GM19463 (cell line): ENCODE measurements around the gene PPM1F.

Source experiments
- ATAC-seq: cut with Tn5 transposase; IDR thresholded peaks from one replicate; pipeline ENCODE4 v1.9.1; 2021; ENCODE audit warnings: mild to moderate bottlenecking, moderate library complexity; ENCODE audit not compliant: unreplicated experiment

Gene PPM1F

GRCh38 chr22:21961127-21961867, 8.6 kb upstream of the PPM1F start:
- no peak for ATAC-seq

DNA sequence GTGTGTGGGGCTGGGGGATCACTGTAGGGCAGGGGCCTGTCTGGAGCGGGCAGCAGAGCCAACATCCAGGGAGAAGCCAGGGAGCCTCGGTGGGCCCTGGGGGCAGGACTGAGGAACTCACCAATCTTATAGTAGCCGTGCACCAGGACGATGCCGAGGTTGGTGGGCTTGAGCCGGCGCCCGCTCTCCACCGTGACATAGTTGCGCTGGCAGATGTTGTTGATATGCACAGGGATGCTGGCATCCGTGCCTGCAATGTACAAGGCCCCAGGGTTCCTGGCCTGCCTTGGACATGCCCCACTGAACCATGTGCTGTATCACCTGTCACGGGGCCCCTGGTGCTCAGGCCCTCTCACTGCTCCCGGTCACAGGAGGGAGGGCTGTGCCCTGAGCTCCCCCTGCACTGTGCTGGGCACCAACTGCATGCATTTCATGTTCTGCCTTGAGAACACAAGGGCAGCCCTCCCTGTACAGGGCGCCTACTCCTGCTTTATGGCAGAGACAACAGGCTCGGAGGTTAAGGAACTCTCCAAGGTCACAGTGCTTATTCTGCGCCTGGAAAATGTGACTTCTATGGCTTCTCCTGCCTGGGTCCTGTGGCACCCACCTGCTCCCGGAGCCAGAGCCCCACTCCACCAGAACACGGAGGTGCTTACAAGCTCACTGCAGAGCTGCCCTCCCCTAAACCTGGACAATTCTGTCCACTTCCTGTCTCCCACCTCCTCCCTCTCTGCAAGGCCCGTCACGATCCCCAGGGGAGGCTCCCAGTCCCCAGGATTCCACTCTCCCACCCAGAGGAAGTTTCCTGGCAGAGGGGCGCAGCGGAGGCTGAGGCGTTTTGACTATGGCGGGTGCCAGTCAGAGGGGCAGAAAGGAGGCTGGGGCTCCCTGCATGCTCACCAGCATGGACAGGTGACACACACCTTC, 7.8 kb upstream of the PPM1F start:
- ATAC-seq: no peak

DNA sequence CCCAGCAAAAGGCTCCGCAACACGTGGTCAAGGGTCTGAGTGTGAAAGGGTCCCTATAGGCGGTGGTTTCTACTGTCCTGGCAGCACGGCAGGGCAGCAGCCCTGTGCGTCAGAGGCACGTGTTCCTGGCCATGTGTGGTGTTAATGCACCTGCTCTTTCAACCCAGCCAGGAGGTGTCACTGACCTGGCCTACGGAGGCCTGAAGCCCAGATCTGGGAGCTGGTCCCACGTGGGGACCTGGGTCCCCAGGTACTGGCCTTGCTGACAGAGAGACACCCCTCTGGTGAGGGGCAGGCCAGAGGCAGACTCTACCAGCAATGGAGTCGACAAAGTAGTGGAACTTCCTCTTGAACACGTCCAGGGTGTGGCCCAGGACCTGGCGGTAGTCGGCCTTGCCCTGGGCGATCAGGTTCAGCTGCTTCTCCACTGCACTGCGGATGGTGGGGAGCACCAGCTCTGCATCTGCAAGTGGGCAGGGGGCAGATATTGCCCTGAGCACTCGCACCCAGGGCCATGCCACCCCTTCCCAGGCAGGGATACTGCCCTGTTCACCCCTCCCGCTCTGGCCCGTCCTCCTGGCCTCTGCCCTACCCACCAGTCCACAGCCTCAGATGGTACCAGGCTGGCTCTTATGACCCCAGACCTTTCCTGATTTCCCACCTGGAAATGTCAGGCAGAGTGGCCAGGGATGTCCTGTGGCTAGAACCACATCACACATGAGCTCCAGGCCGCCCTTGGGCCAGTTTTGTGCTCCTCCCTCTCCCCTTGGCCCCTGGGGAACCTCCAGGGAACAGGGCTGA, 6.8 kb upstream of the PPM1F start:
- no peak for ATAC-seq

DNA sequence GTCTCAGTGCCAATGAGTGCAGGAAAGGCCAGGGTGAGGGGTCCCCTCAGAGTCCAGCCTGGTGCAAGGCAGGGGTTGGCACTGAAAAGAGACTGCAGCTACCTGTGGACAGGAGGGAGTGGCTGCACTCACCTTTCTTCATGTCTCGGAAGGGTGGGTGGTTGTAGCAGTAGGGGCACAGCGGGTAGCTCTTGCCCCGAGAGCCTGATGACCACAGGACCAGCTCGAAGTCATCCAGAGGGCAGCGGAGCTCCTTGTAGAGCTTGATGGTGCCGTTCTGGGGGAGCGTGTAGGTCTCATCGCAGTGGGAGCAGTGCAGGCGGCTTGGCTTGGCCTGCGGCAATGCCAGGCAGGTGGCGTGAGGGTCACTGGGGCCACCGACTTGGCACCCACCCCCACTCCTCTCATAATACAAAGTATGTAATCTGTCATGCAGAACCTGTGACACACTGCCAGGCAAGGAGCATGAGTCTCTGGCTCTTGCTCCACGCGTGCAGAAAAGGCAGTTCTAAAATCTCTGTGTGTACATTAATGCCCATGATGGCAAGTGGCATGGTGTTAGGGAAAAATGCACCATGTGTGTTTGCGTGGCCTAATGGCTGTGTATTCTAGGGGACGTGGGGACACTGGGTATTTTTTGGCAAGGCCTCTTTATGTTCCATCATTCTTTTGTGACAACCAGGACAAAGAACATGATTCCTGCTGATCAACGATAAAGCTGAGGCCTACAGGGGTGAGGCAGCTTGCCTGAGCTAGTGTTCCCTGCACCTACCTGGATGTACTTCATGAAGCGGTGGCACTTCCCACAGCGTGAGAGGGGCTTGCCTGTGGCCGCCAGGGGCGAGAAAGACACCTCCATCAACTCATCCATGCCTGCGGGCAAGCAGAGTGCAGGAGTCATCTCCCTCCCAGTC, 6.0 kb upstream of the PPM1F start:
- ATAC-seq: no peak

DNA sequence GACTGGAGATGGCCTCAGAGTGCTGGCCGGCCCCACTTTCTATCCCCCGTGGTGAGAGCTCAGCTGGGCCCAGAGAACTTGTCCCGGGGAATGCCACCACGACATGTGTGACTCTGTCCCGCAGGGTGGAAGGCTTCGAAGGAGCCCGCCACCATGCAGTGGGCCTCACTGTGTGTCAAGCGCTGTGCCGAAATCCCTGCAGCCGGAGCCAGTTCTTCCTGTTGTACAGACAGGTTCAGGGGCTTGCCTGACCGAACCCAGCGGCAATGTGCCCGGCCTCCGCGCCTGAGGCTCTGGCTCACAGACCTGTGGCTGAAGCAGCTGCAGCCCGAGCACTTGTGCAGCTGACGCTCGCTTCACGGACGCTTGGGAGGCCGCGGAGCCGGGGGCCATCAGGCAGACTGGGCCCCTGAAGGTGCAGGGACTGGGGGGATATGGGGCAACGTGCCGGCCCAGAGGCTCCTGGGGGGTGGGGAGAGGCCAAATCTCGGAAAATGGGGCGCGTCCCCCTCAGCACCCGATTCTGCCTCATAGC, 650 bp downstream of the PPM1F start:
- no peak for ATAC-seq

GRCh38 chr22:21951062-21951461, 1.6 kb downstream of the PPM1F start:
- ATAC-seq: no peak

GRCh38 chr22:21949948-21950347, 2.7 kb downstream of the PPM1F start:
- ATAC-seq: no peak

DNA sequence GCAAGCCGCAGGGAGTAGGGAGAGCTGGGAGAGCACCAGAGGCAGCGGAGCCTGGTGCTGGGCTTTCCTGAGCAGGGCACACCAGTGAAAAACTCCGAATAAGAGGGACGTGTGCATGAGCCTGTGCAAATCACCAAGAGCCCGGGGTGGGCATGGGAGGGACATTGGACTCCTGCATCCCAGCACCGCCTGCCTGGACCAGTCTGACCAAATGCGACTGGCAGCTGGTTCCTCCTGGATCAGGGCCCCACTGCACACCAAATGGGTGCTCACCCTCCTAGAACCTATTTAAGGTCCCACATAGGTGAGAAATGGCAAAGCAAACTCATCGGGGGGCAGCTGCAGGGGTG, 3.1 kb downstream of the PPM1F start:
- ATAC-seq: no peak

GRCh38 chr22:21948824-21949568, 3.7 kb downstream of the PPM1F start:
- no peak for ATAC-seq

DNA sequence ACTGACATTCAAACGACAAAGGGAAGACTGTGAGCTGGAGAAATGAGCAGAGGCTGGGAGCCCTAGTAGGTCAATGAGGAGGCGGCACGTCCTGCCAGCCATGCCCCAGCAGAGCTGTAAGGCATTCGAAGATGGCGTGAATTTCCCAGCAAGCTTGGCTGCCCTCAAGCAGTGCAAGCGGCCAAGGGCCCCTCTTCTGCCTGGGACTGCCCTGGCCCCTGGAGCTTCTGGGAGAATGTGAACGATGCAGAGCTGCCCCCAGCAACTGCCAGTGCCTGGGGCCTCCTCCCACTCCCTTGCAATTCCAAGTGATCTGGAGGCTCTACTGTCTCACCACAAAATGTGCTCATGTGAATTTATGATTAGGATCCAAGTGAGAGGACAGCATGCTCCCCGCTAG, 4.3 kb downstream of the PPM1F start:
- ATAC-seq: no peak

DNA sequence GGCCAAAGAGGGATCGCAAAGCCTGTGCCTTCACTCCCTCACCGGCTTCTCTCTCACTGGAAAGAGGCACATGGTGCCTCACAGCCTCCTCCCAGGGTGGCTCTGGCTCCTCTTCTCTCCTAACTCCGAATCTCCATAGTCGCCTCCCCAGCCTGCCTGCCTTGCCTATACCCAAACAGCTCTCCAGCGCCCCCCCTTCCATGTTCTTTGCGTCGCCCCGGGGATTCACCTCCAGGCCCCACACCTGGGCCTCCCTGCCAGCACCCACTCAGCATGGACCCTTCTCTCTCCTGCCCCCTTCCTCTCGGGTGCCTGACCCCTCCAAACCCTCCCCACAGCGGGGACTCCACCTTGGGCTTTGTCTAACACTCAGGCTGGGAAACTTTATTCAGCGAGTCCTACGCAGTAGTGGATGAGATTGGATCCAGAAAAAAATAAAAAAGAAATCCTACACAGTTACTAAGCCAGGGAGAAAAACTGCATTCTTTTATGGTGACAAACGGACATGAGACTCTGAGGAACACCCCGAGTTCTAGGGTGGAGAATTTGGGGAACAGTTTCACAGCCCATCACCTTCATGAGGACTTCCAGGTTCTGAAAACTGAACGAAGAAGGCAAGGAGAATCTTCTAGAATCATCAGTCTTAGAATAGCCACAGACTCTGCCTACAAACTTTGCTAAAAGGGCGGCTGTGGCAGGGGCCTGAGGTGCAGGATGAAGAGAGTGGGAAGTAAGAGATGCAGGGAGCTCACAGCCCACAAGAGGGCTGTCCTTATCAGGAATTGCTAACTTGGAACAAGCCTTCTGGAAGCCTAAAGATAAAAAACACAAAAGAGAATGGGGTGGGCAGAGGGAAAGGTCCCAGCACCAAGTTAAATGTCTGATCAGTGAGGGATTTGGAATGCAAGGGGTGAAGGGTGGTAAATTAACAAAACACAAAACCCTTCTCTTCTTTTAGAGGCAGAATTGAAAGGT, 5.3 kb downstream of the PPM1F start:
- ATAC-seq: no peak

DNA sequence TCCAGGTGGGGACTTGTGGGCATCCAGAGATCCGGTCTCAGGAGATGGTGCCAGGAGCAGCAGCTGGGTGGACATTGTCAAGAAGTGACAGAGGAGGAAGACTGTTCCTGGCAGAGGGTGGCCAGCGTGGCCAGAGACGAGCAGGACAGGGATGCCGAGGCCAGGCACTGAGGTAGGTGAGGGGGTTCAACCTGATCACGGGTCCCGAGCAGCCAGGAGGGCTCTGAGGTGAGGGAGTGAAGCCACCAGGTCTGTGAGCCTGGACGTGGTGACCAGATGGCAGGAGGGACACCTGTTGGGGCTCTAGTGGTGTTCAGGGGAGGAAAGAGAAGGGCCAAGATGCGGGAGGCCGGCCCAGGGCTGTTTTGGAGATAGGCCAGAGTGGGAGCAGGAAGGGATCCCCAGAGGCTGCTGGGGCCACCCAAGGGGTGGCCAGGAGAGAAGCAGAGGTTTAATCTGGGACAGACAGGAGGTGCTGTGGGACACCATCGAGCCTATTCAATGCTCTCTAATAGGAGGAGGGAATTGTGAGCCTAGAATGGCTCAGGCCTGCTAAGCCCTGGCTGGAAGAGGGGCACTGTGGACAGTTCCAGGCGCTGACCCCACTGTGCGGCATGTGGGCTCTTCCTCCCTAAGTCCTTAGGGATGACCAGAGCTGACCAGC, 6.3 kb downstream of the PPM1F start:
- ATAC-seq: no peak

- ATAC-seq: no peak
Measured at GRCh38 chr22:21945453-21946261, 7.0 kb downstream of the PPM1F start.

DNA sequence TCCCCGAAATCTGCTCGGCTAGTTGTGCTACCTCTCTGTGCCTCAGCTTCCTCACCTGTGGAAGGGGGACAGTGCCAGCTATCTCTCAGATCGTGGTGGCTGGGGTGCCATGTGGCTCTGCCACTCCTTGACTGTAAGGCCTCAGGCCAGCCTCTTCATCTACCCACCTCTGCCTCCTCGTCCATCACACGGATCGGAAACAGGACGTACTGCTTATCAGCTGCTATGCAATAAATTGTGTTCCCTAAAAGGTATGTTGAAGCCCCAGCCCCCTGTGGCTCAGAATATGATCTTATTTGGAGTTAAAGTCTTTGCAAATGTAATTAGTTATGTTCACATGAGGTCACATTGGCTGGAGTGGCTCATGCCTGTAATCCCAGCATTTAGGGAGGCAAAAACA, 7.8 kb downstream of the PPM1F start:
- no peak for ATAC-seq

DNA sequence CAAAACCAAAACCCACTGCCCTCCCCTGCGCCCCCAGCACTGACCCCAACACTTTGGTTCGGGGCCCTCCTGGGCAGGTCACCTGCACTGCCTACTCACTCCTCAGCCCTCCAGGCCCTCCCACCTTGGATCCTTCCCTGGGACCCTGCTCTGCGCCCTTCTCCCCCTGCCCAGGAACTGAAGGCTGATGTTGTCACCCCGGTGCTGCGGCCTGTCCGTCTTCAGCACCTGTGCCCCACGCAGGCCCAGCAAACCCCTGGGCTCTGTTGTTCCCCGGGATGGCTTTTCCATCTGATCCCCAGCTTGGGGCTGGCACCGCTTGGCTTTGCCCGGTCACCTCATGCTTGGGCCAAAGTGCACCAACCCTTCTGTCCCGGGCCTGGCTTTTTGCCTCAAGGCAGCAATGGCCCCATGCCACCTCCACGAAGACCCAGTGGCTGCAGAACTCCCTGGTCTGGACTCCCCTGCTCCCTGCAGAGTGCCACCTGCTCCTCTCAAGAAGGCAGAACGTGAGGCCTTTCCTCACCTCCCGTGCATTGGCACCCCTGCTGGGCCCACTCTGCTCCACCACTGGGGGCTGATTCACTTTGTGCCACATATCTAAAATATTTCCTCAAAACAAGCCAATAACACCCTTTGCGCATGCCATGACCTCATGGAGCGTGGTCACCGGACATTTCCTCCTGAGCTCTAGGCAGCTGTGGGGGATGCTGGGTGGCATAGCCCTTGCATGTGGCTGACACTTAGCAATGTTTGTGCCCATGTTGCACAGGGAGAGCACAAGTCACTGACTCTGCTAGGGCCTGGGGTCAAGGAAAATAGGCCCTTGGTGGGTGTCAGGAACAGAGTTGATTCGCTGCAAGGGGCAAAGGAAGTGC, 8.8 kb downstream of the PPM1F start:
- no peak for ATAC-seq
